Measurements from ENCODE around the gene TAF6L.

The TAF6L gene

DNA sequence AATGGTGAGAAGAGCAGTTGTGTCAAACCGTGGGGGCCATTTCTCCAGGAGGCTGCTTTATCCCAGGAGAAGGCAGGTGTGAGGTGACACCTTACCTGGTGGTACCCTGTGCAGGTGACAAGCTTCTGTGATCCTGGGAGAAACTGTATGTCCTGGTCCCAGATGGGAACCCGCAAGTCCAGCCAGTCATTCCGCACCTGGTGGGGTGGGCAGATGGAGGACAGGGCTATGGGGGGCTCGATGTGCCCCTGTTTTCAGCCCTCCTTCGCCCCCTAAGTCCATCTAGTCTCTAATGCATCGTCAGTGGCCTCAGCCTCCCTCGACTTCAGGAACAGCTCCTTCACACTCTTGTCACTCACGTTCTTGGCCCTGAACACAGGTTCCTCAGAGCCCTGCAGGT, 64.1 kb downstream of the TAF6L start:
- DNase-seq (ENCODE audit: low read depth) = no peak
- TF ChIP-seq, protein P1, sequence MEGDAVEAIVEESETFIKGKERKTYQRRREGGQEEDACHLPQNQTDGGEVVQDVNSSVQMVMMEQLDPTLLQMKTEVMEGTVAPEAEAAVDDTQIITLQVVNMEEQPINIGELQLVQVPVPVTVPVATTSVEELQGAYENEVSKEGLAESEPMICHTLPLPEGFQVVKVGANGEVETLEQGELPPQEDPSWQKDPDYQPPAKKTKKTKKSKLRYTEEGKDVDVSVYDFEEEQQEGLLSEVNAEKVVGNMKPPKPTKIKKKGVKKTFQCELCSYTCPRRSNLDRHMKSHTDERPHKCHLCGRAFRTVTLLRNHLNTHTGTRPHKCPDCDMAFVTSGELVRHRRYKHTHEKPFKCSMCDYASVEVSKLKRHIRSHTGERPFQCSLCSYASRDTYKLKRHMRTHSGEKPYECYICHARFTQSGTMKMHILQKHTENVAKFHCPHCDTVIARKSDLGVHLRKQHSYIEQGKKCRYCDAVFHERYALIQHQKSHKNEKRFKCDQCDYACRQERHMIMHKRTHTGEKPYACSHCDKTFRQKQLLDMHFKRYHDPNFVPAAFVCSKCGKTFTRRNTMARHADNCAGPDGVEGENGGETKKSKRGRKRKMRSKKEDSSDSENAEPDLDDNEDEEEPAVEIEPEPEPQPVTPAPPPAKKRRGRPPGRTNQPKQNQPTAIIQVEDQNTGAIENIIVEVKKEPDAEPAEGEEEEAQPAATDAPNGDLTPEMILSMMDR (IDR thresholded peaks at IDR 0.05; ENCODE audit: control insufficient read depth, insufficient read depth, low read depth, low read length, missing control alignments) = no peak

More for the DNA sequence above, 64.1 kb downstream of the TAF6L start:
- no peak overlapping the region for H3K4me3 ChIP-seq (ENCODE audit: control insufficient read depth, low read depth, low read length)

Data from AG09309 (cell line).